HL-60 (cell line): Measurements from ENCODE around the gene SNX5.

ENCODE experiments used
- DNase-seq, 2 experiments: peaks; one replicate each; pipeline ENCODE4 v3.0.0-alpha.2; 2010 to 2020; ENCODE audit warnings: low read depth in 1 of 2, low spot score in 1 of 2
- H3K27ac ChIP-seq: fragments of 250-450 bp; sonication (Bioruptor Pico); replicated peaks from 2 replicates; pipeline ENCODE4 v1.5.1; 2020; ENCODE audit warnings: mild to moderate bottlenecking, moderate library complexity
- H3K27me3 ChIP-seq: fragments of 250-450 bp; sonication (Bioruptor Pico); 2 replicates; pipeline ENCODE4 v1.5.1; 2021; ENCODE audit warnings: mild to moderate bottlenecking, moderate library complexity; ENCODE audit not compliant: insufficient read depth, poor library complexity, severe bottlenecking
- H3K4me3 ChIP-seq: replicated peaks from 2 replicates; pipeline ENCODE4 v1.5.1; 2011; ENCODE audit warnings: mild to moderate bottlenecking, control low read depth, low read length; ENCODE audit not compliant: insufficient read depth
- CTCF ChIP-seq: IDR thresholded peaks from one replicate; pipeline ENCODE4 v1.5.1; 2011; ENCODE audit warnings: low read length, control low read depth, inconsistent platforms; ENCODE audit not compliant: insufficient read depth
- GABPA ChIP-seq: IDR thresholded peaks from 2 replicates; pipeline ENCODE4 v1.6.1; 2012; ENCODE audit warnings: low read depth
- POLR2AphosphoS5 ChIP-seq: IDR thresholded peaks from 2 replicates; pipeline ENCODE4 v1.6.1; 2012; ENCODE audit warnings: low read depth
- SPI1 ChIP-seq: IDR thresholded peaks from 2 replicates; pipeline ENCODE4 v1.6.1; 2012; ENCODE audit warnings: low read depth, mild to moderate bottlenecking, borderline replicate concordance
- TF ChIP-seq, protein P1 (sequence below): IDR thresholded peaks from 2 replicates; pipeline ENCODE4 v1.6.1; 2012; ENCODE audit warnings: low read depth; ENCODE audit not compliant: insufficient replicate concordance

The SNX5 gene

GRCh38 chr20:17992224-17992637 lies 23.6 kb upstream of the SNX5 start:
- no peak overlapping the region for H3K27ac ChIP-seq

DNA sequence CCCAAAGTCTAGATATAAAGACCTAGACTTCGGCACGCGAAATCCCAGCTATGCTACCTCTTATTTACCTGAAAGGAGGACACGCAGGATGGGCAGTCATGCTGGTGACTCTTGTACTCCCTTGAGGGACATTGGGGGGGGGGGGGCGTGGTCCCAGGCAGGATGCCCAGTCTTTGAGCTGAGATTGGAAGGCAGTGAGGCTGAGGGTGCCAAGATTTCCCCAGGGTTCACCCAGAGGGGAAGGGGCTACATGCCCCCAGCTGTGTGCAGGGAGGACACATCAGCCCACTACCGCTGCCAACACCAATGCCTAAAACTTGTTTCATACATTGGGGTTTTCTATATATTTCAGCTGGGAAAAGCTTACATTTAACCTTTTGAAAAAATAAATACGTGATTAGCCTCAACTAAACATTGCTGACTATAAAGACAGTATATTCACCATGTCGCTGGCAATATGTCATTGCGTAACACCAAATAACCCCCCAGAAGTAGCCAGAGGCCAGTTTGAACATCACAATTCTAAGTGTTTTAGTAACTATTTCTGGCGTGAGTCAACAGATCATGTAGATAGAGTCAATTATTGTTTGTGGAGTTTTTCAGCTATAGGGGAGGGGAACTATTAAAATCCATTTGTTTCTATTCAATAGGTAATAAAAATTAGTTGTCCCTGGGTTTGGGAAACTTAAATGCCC lies 21.8 kb upstream of the SNX5 start:
- TF ChIP-seq GABPA (no peak), CTCF (no peak), SPI1 (no peak), POLR2AphosphoS5 (no peak)
- TF ChIP-seq, protein P1, sequence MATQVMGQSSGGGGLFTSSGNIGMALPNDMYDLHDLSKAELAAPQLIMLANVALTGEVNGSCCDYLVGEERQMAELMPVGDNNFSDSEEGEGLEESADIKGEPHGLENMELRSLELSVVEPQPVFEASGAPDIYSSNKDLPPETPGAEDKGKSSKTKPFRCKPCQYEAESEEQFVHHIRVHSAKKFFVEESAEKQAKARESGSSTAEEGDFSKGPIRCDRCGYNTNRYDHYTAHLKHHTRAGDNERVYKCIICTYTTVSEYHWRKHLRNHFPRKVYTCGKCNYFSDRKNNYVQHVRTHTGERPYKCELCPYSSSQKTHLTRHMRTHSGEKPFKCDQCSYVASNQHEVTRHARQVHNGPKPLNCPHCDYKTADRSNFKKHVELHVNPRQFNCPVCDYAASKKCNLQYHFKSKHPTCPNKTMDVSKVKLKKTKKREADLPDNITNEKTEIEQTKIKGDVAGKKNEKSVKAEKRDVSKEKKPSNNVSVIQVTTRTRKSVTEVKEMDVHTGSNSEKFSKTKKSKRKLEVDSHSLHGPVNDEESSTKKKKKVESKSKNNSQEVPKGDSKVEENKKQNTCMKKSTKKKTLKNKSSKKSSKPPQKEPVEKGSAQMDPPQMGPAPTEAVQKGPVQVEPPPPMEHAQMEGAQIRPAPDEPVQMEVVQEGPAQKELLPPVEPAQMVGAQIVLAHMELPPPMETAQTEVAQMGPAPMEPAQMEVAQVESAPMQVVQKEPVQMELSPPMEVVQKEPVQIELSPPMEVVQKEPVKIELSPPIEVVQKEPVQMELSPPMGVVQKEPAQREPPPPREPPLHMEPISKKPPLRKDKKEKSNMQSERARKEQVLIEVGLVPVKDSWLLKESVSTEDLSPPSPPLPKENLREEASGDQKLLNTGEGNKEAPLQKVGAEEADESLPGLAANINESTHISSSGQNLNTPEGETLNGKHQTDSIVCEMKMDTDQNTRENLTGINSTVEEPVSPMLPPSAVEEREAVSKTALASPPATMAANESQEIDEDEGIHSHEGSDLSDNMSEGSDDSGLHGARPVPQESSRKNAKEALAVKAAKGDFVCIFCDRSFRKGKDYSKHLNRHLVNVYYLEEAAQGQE, result no peak
- no peak overlapping the region for H3K27ac ChIP-seq

More at GRCh38 chr20:17992224-17992637, 23.6 kb upstream of the SNX5 start:
- DNase-seq, result no peak
- TF ChIP-seq POLR2AphosphoS5 (no peak), CTCF (no peak), SPI1 (no peak), GABPA (no peak)
- TF ChIP-seq, protein P1, result no peak
- no peaks in the 10 kb centered on the region for H3K27me3 ChIP-seq
- no peak overlapping the region for H3K4me3 ChIP-seq

GRCh38 chr20:17987988-17988387 lies 19.4 kb upstream of the SNX5 start:
- TF ChIP-seq GABPA (no peak), SPI1 (no peak), CTCF (no peak), POLR2AphosphoS5 (no peak)
- TF ChIP-seq, protein P1, result no peak
- no peak for DNase-seq
- H3K27ac ChIP-seq, result no peak overlapping the region
- no peaks in the 10 kb centered on the region for H3K27me3 ChIP-seq
- H3K4me3 ChIP-seq, result no peak overlapping the region

More for the DNA sequence above, 21.8 kb upstream of the SNX5 start:
- Histone ChIP-seq H3K27me3 (no peaks in the 10 kb centered on the region), H3K4me3 (no peak overlapping the region)
- no peak for DNase-seq
